Measurements from ENCODE around the gene DNAH1.

DNA sequence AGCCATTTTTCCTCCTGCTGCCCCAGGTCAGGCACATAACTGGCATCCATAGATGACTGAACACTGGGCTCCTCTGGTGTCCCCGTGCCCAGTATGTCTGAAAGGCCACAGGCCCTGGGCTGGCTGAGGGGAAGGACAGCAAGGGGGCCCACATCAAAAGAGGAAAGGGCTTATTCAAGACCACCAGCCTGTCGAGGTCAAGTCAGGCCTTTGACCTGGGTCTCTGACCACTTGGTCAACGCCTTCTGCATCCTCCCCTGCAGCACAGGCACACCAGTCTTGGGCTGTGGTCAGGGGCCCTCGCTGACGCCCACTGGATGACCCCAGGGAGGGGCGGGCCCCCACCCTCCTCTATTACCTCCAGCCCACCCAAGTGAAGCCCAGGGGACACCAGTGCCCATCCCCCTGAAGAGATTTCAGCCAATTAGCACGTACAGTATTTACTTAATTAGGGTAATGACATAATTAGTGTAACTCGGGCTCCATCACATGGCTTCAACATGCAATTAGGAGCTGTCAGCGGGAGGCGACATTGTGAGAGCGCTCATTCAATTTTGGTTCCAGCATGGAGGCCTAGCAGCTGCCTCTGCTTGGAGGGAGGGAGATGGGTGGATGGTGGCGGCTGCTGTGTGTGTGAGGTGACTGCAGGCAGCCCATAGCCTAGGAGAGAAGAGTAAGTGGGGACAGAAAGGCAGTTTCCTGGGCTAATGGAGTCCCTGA, 13.5 kb upstream of the DNAH1 start:
- no peak for TF ChIP-seq POLR2A (IDR thresholded peaks at IDR 0.05; ENCODE audit: low read depth, low read length)
- TF ChIP-seq MAFK (IDR thresholded peaks at IDR 0.05; ENCODE audit: low read depth, low read length), result no peak
- TF ChIP-seq, protein P1, sequence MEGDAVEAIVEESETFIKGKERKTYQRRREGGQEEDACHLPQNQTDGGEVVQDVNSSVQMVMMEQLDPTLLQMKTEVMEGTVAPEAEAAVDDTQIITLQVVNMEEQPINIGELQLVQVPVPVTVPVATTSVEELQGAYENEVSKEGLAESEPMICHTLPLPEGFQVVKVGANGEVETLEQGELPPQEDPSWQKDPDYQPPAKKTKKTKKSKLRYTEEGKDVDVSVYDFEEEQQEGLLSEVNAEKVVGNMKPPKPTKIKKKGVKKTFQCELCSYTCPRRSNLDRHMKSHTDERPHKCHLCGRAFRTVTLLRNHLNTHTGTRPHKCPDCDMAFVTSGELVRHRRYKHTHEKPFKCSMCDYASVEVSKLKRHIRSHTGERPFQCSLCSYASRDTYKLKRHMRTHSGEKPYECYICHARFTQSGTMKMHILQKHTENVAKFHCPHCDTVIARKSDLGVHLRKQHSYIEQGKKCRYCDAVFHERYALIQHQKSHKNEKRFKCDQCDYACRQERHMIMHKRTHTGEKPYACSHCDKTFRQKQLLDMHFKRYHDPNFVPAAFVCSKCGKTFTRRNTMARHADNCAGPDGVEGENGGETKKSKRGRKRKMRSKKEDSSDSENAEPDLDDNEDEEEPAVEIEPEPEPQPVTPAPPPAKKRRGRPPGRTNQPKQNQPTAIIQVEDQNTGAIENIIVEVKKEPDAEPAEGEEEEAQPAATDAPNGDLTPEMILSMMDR (conservative IDR thresholded peaks at IDR 0.05; ENCODE audit: low read depth, low read length), result no peak
- no peak for TF ChIP-seq RFX5 (IDR thresholded peaks at IDR 0.05; ENCODE audit: low read depth, low read length)
- no peak for TF ChIP-seq FOS (IDR thresholded peaks at IDR 0.05; ENCODE audit: low read depth, low read length)
- no peak for TF ChIP-seq CHD1 (IDR thresholded peaks at IDR 0.05; ENCODE audit: low read depth, low read length)
- no peak for TF ChIP-seq RCOR1 (IDR thresholded peaks at IDR 0.05; ENCODE audit: insufficient replicate concordance, low read length)
- TF ChIP-seq MXI1 (IDR thresholded peaks at IDR 0.05; ENCODE audit: borderline replicate concordance, low read depth, low read length), result no peak
- TF ChIP-seq, protein P2, sequence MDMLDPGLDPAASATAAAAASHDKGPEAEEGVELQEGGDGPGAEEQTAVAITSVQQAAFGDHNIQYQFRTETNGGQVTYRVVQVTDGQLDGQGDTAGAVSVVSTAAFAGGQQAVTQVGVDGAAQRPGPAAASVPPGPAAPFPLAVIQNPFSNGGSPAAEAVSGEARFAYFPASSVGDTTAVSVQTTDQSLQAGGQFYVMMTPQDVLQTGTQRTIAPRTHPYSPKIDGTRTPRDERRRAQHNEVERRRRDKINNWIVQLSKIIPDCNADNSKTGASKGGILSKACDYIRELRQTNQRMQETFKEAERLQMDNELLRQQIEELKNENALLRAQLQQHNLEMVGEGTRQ (IDR thresholded peaks at IDR 0.05; ENCODE audit: low read depth, low read length), result no peak
- no peak for TF ChIP-seq CEBPB (IDR thresholded peaks at IDR 0.05; ENCODE audit: low read depth, low read length)
- TF ChIP-seq, protein P3, sequence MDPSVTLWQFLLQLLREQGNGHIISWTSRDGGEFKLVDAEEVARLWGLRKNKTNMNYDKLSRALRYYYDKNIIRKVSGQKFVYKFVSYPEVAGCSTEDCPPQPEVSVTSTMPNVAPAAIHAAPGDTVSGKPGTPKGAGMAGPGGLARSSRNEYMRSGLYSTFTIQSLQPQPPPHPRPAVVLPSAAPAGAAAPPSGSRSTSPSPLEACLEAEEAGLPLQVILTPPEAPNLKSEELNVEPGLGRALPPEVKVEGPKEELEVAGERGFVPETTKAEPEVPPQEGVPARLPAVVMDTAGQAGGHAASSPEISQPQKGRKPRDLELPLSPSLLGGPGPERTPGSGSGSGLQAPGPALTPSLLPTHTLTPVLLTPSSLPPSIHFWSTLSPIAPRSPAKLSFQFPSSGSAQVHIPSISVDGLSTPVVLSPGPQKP (IDR thresholded peaks at IDR 0.05; ENCODE audit: borderline replicate concordance, low read depth, low read length), result no peak
